Gastrocnemius medialis (tissue), 4 donors: ENCODE data around the gene NTSR2.

Source experiments
- POLR2A ChIP-seq, 2 donors: fragments of 450-650 bp; IDR thresholded peaks; one replicate each; pipeline ENCODE4 v1.6.1; 2017; ENCODE audit warnings: antibody characterized with exemption in 2 of 2, mild to moderate bottlenecking in 2 of 2, moderate library complexity in 2 of 2
- TF ChIP-seq, protein P1 (sequence below), 5 experiments: fragments of 450-650 bp in 3 of 5; fragments of 200-600 bp in 2 of 5; sonication (generic) in 2 of 5; IDR thresholded peaks in 4 of 5; conservative IDR thresholded peaks in 1 of 5; 1 replicate in 4 of 5; 2 replicates in 1 of 5; pipeline ENCODE4 v1.5.1; 2016 to 2019; ENCODE audit warnings: antibody characterized with exemption in 5 of 5, mild to moderate bottlenecking in 3 of 5, moderate library complexity in 3 of 5

DNA sequence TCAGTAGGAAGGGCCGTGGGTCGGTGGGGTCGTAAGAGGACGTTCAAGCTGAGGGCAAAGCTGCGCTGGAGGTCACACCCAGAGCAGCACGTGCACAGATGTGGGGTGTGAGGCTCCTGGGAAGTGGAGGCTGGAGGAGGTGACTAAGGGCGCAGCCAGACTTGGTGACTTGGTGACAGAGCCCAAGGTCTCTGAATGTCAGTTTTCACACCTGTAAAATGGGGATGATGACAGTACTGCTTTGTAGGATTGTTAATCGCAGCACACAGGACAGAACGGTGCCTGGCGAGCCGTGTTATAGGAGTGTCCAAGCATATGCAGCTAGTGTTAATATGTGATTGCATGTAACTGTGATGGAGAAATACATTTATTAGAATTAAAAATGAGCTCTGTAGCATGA is 40.8 kb downstream of the NTSR2 start:
- TF ChIP-seq, protein P1, sequence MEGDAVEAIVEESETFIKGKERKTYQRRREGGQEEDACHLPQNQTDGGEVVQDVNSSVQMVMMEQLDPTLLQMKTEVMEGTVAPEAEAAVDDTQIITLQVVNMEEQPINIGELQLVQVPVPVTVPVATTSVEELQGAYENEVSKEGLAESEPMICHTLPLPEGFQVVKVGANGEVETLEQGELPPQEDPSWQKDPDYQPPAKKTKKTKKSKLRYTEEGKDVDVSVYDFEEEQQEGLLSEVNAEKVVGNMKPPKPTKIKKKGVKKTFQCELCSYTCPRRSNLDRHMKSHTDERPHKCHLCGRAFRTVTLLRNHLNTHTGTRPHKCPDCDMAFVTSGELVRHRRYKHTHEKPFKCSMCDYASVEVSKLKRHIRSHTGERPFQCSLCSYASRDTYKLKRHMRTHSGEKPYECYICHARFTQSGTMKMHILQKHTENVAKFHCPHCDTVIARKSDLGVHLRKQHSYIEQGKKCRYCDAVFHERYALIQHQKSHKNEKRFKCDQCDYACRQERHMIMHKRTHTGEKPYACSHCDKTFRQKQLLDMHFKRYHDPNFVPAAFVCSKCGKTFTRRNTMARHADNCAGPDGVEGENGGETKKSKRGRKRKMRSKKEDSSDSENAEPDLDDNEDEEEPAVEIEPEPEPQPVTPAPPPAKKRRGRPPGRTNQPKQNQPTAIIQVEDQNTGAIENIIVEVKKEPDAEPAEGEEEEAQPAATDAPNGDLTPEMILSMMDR (IDR thresholded peaks at IDR 0.05 in 4 of 5, conservative IDR thresholded peaks at IDR 0.05 in 1 of 5), result no peak
- TF ChIP-seq POLR2A (IDR thresholded peaks at IDR 0.05), result no peak
